IMR-90 (cell line): ENCODE measurements around the gene CUX1. TPM values are rescaled to one million over a fixed set of nuclear protein-coding genes. Genes with fewer than 3 reads are reported as not detected.

Experiments used
- ATAC-seq: fragments of 200-7000 bp; cut with Tn5 transposase; 2 replicates; pipeline ENCODE4 v1.9.1; 2020; ENCODE audit warnings: low read depth, mild to moderate bottlenecking, moderate library complexity
- BruUV-seq: library from RNA; stranded (reverse); fragments of 400-500 nt; replicated peaks from 2 replicates; lab custom pipeline; 2021; lab: Mats Ljungman, UMichigan
- CTCF ChIA-PET: fragments of 300-600 bp; formaldehyde crosslinking; extraction: SDS; loops from one replicate; lab custom pipeline; 2021; ENCODE audit warnings: antibody characterized with exemption; lab: Yijun Ruan, JAX
- POLR2A ChIA-PET: fragments of 300-600 bp; sonication (Branson Sonifier 250); formaldehyde crosslinking; loops from one replicate; lab custom pipeline; 2022; ENCODE audit warnings: antibody characterized with exemption; ENCODE audit not compliant: unreplicated experiment; lab: Charles Lee
- DNase-seq: peaks from one replicate; pipeline ENCODE4 v3.0.0; 2013
- H2AFZ ChIP-seq: replicated peaks from 2 replicates; pipeline ENCODE3; 2013; ENCODE audit warnings: low read length, mild to moderate bottlenecking; ENCODE audit not compliant: poor library complexity
- H2AK5ac ChIP-seq: 2 replicates; pipeline ENCODE4 v1.6.1; 2013; ENCODE audit warnings: low read depth, low read length, inconsistent platforms
- H2AK9ac ChIP-seq: replicated peaks from 2 replicates; pipeline ENCODE3; 2013; ENCODE audit warnings: mild to moderate bottlenecking, low read depth, low read length, moderate library complexity; ENCODE audit not compliant: poor library complexity
- H2BK120ac ChIP-seq: 2 replicates; pipeline ENCODE4 v1.6.1; 2013; ENCODE audit warnings: low read depth, low read length, inconsistent platforms
- H2BK15ac ChIP-seq: 3 replicates; pipeline ENCODE4 v1.6.1; 2013; ENCODE audit warnings: low read depth, low read length, inconsistent platforms
- H2BK20ac ChIP-seq: 2 replicates; pipeline ENCODE4 v1.6.1; 2013; ENCODE audit warnings: low read depth, mild to moderate bottlenecking, inconsistent platforms, low read length, moderate library complexity
- H2BK5ac ChIP-seq: 2 replicates; pipeline ENCODE4 v1.6.1; 2013; ENCODE audit warnings: mild to moderate bottlenecking, low read depth, low read length, inconsistent platforms; ENCODE audit not compliant: poor library complexity, severe bottlenecking
- H3K14ac ChIP-seq: replicated peaks from 2 replicates; pipeline ENCODE4 v1.6.1; 2013; ENCODE audit warnings: low read depth, low read length, inconsistent platforms
- H3K18ac ChIP-seq: 2 replicates; pipeline ENCODE4 v1.6.1; 2013; ENCODE audit warnings: low read depth, low read length, control low read depth
- H3K23ac ChIP-seq: 2 replicates; pipeline ENCODE4 v1.6.1; 2013; ENCODE audit warnings: low read depth, low read length, inconsistent platforms
- H3K27ac ChIP-seq: 2 replicates; pipeline ENCODE4 v1.5.1; 2013; ENCODE audit warnings: mild to moderate bottlenecking, control low read depth, low read length; ENCODE audit not compliant: insufficient read depth
- H3K27me3 ChIP-seq: 2 replicates; pipeline ENCODE4 v1.6.1; 2013; ENCODE audit warnings: low read length; ENCODE audit not compliant: control insufficient read depth, insufficient read depth
- H3K36me3 ChIP-seq: 2 replicates; pipeline ENCODE4 v1.6.1; 2013; ENCODE audit warnings: low read length, mixed read lengths; ENCODE audit not compliant: control insufficient read depth, insufficient read depth
- H3K4ac ChIP-seq: 2 replicates; pipeline ENCODE4 v1.6.1; 2013; ENCODE audit warnings: low read depth, low read length, inconsistent platforms
- H3K4me1 ChIP-seq: 2 replicates; pipeline ENCODE4 v1.6.1; 2013; ENCODE audit warnings: low read length, mixed read lengths; ENCODE audit not compliant: control insufficient read depth, insufficient read depth
- H3K4me2 ChIP-seq: 2 replicates; pipeline ENCODE4 v1.6.1; 2013; ENCODE audit warnings: low read depth, mild to moderate bottlenecking, control low read depth, low read length, moderate library complexity
- H3K4me3 ChIP-seq: 2 replicates; pipeline ENCODE4 v1.5.1; 2013; ENCODE audit warnings: low read depth, mild to moderate bottlenecking, control low read depth, low read length, moderate library complexity; ENCODE audit not compliant: insufficient read depth
- H3K56ac ChIP-seq: 2 replicates; pipeline ENCODE4 v1.6.1; 2013; ENCODE audit warnings: low read length, inconsistent platforms; ENCODE audit not compliant: insufficient read depth; ENCODE audit errors: extremely low read depth
- H3K79me1 ChIP-seq, 2 experiments: 2 replicates each; pipeline ENCODE4 v1.6.1; 2013; ENCODE audit warnings: low read length in 2 of 2, inconsistent platforms in 1 of 2, low read depth in 1 of 2
- H3K9ac ChIP-seq: 2 replicates; pipeline ENCODE4 v1.6.1; 2013; ENCODE audit warnings: low read depth, low read length, control low read depth
- H3K9me1 ChIP-seq: 2 replicates; pipeline ENCODE4 v1.6.1; 2013; ENCODE audit warnings: low read length, inconsistent platforms; ENCODE audit not compliant: insufficient read depth
- H3K9me3 ChIP-seq: 2 replicates; pipeline ENCODE4 v1.6.1; 2013; ENCODE audit warnings: low read length; ENCODE audit not compliant: control insufficient read depth, insufficient read depth
- H4K20me1 ChIP-seq: 2 replicates; pipeline ENCODE4 v1.6.1; 2013; ENCODE audit warnings: low read length, inconsistent platforms; ENCODE audit not compliant: insufficient read depth
- H4K5ac ChIP-seq: 2 replicates; pipeline ENCODE4 v1.6.1; 2013; ENCODE audit warnings: mild to moderate bottlenecking, low read depth, low read length, control low read depth
- H4K8ac ChIP-seq, 2 experiments: 2 replicates each; pipeline ENCODE4 v1.6.1; 2013; ENCODE audit warnings: low read depth in 2 of 2, low read length in 2 of 2, control low read depth in 1 of 2, inconsistent platforms in 1 of 2
- H4K91ac ChIP-seq: 2 replicates; pipeline ENCODE4 v1.6.1; 2013; ENCODE audit warnings: low read depth, low read length, inconsistent platforms; ENCODE audit not compliant: insufficient read depth
- CEBPB ChIP-seq: IDR thresholded peaks from 2 replicates; pipeline ENCODE4 v1.6.1; 2012; ENCODE audit warnings: low read depth, low read length, improper control_type of control experiment
- CHD1 ChIP-seq: IDR thresholded peaks from 2 replicates; pipeline ENCODE4 v1.6.1; 2012; ENCODE audit warnings: low read depth, low read length, improper control_type of control experiment
- FOS ChIP-seq: fragments of 150-350 bp; IDR thresholded peaks from 2 replicates; pipeline ENCODE4 v1.6.1; 2016; ENCODE audit warnings: low read depth, low read length
- MAFK ChIP-seq: IDR thresholded peaks from 2 replicates; pipeline ENCODE4 v1.6.1; 2012; ENCODE audit warnings: low read depth, low read length, improper control_type of control experiment
- MXI1 ChIP-seq: IDR thresholded peaks from 2 replicates; pipeline ENCODE4 v1.6.1; 2012; ENCODE audit warnings: low read depth, mild to moderate bottlenecking, low read length, moderate library complexity, borderline replicate concordance
- NFE2L2 ChIP-seq: fragments of 150-350 bp; IDR thresholded peaks from 2 replicates; pipeline ENCODE4 v1.6.1; 2016; ENCODE audit warnings: low read depth, mild to moderate bottlenecking, low read length
- POLR2A ChIP-seq: IDR thresholded peaks from 2 replicates; pipeline ENCODE4 v1.6.1; 2012; ENCODE audit warnings: mild to moderate bottlenecking, low read depth, low read length
- RAD21 ChIP-seq: IDR thresholded peaks from 2 replicates; pipeline ENCODE4 v1.6.1; 2012; ENCODE audit warnings: low read length, improper control_type of control experiment
- RCOR1 ChIP-seq: IDR thresholded peaks from 2 replicates; pipeline ENCODE4 v1.6.1; 2012; ENCODE audit warnings: mild to moderate bottlenecking, low read length, improper control_type of control experiment; ENCODE audit not compliant: insufficient replicate concordance
- RFX5 ChIP-seq: IDR thresholded peaks from 2 replicates; pipeline ENCODE4 v1.8.0; 2012; ENCODE audit warnings: low read depth, mild to moderate bottlenecking, low read length, moderate library complexity
- SMC3 ChIP-seq: fragments of 150-350 bp; IDR thresholded peaks from 2 replicates; pipeline ENCODE4 v1.6.1; 2016; ENCODE audit warnings: low read depth, mild to moderate bottlenecking, antibody characterized with exemption, low read length, moderate library complexity
- WGBS, 2 experiments: methylation state at CpG; one replicate each; pipeline versions ENCODE4 v1.1.5 to v1.1.7; 2013; ENCODE audit warnings: missing lambda C conversion rate in 2 of 2; ENCODE audit not compliant: insufficient read length in 1 of 2; ENCODE audit errors: extremely low coverage in 2 of 2; 5-methylcytosine and 5-hydroxymethylcytosine counted together
- dilution Hi-C: fragments of 300-500 bp; cut with HindIII; formaldehyde crosslinking; loops from one replicate; pipeline ENCODE4 v1.14.3; 2018; ENCODE audit warnings: low sequenced_read_pairs; ENCODE audit not compliant: unreplicated experiment
- in situ Hi-C: fragments of 300-500 bp; cut with MboI; formaldehyde crosslinking; loops from 3 replicates; pipeline ENCODE4 v1.14.3; 2019; ENCODE audit warnings: low sequenced_read_pairs, inconsistent platforms, mixed read lengths
- intact Hi-C: fragments of 100-400 bp; cut with micrococcal nuclease; formaldehyde crosslinking; loops from 2 replicates; pipeline ENCODE4 v1.10.0; 2022
- polyA plus RNA-seq, 3 experiments: library from polyadenylated mRNA; depleted of rRNA; stranded (reverse); fragments of >200 nt; gene quantifications; 2 replicates each; pipeline ENCODE4 v1.2.3, GENCODE V29; 2012; ENCODE audit warnings: low replicate concordance in 1 of 3
- total RNA-seq: library from RNA; depleted of rRNA; stranded (reverse); fragments of >200 nt; gene quantifications from 2 replicates; pipeline ENCODE4 v1.2.3, GENCODE V29; 2012
- TF ChIP-seq, protein P1 (sequence below): conservative IDR thresholded peaks from 2 replicates; pipeline ENCODE4 v1.5.1; 2012; ENCODE audit warnings: mild to moderate bottlenecking, low read depth, low read length, improper control_type of control experiment
- TF ChIP-seq, protein P2 (sequence below): fragments of 150-350 bp; IDR thresholded peaks from 2 replicates; pipeline ENCODE4 v1.6.1; 2017; ENCODE audit warnings: mild to moderate bottlenecking, antibody characterized with exemption, low read length, low read depth
- TF ChIP-seq, protein P3 (sequence below): fragments of 150-350 bp; IDR thresholded peaks from 2 replicates; pipeline ENCODE4 v1.6.1; 2016; ENCODE audit warnings: low read depth, mild to moderate bottlenecking, low read length, moderate library complexity, borderline replicate concordance

The CUX1 gene
- total and polyA plus RNA-seq, 2 of the 4 experiments (the other 2 are of a cell fraction), result 19.7 to 46.4 TPM

DNA sequence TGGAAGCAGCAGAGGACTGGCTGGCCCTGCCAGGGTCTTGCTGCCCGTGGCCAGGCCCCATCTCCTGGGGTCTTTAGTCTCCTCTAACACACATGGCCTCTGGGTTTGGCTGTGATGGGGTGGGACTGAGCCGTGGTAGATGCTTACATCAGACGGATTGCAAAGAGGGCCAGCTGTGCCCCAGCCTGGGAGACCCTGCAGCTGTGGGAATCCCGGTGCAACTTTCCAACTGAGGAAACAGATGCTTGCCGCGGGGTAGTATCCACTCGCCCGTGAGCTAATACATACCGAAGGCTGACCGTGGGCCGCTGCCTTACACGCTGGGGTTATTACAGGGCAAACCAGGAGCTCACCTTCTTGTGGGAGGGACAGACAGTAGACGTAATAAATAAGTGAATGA is 445.1 kb downstream of the CUX1 start:
- CTCF ChIA-PET, result no interaction called here
- Histone ChIP-seq H3K9me1 (peaks cover 3% of the 10 kb centered on the region; the same call in 1 of the 2 replicates), H2AFZ (no peak overlapping the region), H3K23ac (no peak overlapping the region), H3K79me1 (peaks cover 0 to 7% of the 10 kb centered on the region in 2 experiments; a peak in 1 of 4 replicates), H2BK15ac (no peak overlapping the region), H3K4me1 (peaks cover 4% of the 10 kb centered on the region; the same call in 1 of the 2 replicates), H3K18ac (no peak overlapping the region), H2BK120ac (no peak overlapping the region), H4K91ac (no peak overlapping the region), H3K27ac (no peak overlapping the region), H4K20me1 (no peaks in the 10 kb centered on the region), H3K27me3 (no peaks in the 10 kb centered on the region), H3K14ac (no peak overlapping the region), H3K9ac (no peak overlapping the region), H4K8ac (no peak overlapping the region), H3K9me3 (no peaks in the 10 kb centered on the region), H3K56ac (no peak overlapping the region), H3K4me2 (no peak overlapping the region), H2AK9ac (no peak overlapping the region), H4K5ac (no peak overlapping the region), H3K4me3 (no peak overlapping the region), H3K4ac (no peak overlapping the region), H2AK5ac (no peak overlapping the region), H3K36me3 (no peaks in the 10 kb centered on the region), H2BK5ac (no peak overlapping the region), H2BK20ac (no peak overlapping the region)
- TF ChIP-seq, protein P1, sequence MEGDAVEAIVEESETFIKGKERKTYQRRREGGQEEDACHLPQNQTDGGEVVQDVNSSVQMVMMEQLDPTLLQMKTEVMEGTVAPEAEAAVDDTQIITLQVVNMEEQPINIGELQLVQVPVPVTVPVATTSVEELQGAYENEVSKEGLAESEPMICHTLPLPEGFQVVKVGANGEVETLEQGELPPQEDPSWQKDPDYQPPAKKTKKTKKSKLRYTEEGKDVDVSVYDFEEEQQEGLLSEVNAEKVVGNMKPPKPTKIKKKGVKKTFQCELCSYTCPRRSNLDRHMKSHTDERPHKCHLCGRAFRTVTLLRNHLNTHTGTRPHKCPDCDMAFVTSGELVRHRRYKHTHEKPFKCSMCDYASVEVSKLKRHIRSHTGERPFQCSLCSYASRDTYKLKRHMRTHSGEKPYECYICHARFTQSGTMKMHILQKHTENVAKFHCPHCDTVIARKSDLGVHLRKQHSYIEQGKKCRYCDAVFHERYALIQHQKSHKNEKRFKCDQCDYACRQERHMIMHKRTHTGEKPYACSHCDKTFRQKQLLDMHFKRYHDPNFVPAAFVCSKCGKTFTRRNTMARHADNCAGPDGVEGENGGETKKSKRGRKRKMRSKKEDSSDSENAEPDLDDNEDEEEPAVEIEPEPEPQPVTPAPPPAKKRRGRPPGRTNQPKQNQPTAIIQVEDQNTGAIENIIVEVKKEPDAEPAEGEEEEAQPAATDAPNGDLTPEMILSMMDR, result no peak
- TF ChIP-seq SMC3 (no peak), FOS (no peak), NFE2L2 (no peak), MXI1 (no peak), CHD1 (no peak), POLR2A (no peak), MAFK (no peak), RAD21 (no peak), CEBPB (no peak), RCOR1 (no peak), RFX5 (no peak)
- TF ChIP-seq, protein P2, sequence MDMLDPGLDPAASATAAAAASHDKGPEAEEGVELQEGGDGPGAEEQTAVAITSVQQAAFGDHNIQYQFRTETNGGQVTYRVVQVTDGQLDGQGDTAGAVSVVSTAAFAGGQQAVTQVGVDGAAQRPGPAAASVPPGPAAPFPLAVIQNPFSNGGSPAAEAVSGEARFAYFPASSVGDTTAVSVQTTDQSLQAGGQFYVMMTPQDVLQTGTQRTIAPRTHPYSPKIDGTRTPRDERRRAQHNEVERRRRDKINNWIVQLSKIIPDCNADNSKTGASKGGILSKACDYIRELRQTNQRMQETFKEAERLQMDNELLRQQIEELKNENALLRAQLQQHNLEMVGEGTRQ, result no peak
- TF ChIP-seq, protein P3, sequence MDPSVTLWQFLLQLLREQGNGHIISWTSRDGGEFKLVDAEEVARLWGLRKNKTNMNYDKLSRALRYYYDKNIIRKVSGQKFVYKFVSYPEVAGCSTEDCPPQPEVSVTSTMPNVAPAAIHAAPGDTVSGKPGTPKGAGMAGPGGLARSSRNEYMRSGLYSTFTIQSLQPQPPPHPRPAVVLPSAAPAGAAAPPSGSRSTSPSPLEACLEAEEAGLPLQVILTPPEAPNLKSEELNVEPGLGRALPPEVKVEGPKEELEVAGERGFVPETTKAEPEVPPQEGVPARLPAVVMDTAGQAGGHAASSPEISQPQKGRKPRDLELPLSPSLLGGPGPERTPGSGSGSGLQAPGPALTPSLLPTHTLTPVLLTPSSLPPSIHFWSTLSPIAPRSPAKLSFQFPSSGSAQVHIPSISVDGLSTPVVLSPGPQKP, result no peak
- ATAC-seq (no peak), DNase-seq (no peak)
- WGBS, 2 experiments, result 98% methylated on average over 8 of the region's 13 CpGs; no CpG with 5 or more reads in 1 of the 2 experiments
- POLR2A ChIA-PET, result no interaction called here
- in situ Hi-C loops (loop anchor here (25.0 kb wide), 1 partner anchor 900 kb away; the partner anchor contains the start of gene COL26A1), dilution Hi-C loops (no loop called here), intact Hi-C loops (no loop called here)
- BruUV-seq, result no TSS peak
